Urinary bladder (tissue), 4 donors: ENCODE measurements around the gene DDHD1. TPM values are rescaled to one million over a fixed set of nuclear protein-coding genes. Genes with fewer than 3 reads are reported as not detected.

Source experiments
- DNase-seq: peaks from one replicate; pipeline ENCODE4 v3.0.0-alpha.2; 2015; ENCODE audit errors: extremely low spot score
- H3K27ac ChIP-seq: one replicate; pipeline ENCODE4 v1.5.1; 2013; ENCODE audit warnings: low read depth, mild to moderate bottlenecking, moderate library complexity
- H3K36me3 ChIP-seq: one replicate; pipeline ENCODE4 v1.6.1; 2013; ENCODE audit warnings: mild to moderate bottlenecking, moderate library complexity; ENCODE audit not compliant: insufficient read depth
- H3K4me1 ChIP-seq: one replicate; pipeline ENCODE4 v1.6.1; 2013; ENCODE audit warnings: mild to moderate bottlenecking, moderate library complexity; ENCODE audit not compliant: insufficient read depth
- H3K4me3 ChIP-seq: one replicate; pipeline ENCODE4 v1.5.1; 2013; ENCODE audit warnings: low read depth, low read length
- WGBS: extraction: QIAGEN DNeasy Blood & Tissue Kit; methylation state at CpG from one replicate; pipeline ENCODE4 v1.1.7; 2013; 5-methylcytosine and 5-hydroxymethylcytosine counted together
- polyA plus RNA-seq: library from polyadenylated mRNA; stranded (reverse); fragments of 200-250 nt; gene quantifications from one replicate; pipeline ENCODE4 v1.2.3, GENCODE V29; 2013
- total RNA-seq: library from RNA; depleted of rRNA; stranded (reverse); fragments of >200 nt; gene quantifications from one replicate; pipeline ENCODE4 v1.2.3, GENCODE V29; 2014
- donor health status: healthy with polysubstance abuse.
- donor health status: healthy.

DDHD1 gene
- total and polyA plus RNA-seq, 2 donors: 5.4 to 71.1 TPM

GRCh38 chr14:53043027-53043581 is 110.0 kb downstream of the DDHD1 start:
- 28% methylated on average over 7 of the region's 7 CpGs for WGBS
- H3K27ac ChIP-seq: no peak overlapping the region
- H3K4me1 ChIP-seq: no peaks in the 10 kb centered on the region
- H3K36me3 ChIP-seq: no peaks in the 10 kb centered on the region
- DNase-seq: no peak
- H3K4me3 ChIP-seq: no peak overlapping the region

DNA sequence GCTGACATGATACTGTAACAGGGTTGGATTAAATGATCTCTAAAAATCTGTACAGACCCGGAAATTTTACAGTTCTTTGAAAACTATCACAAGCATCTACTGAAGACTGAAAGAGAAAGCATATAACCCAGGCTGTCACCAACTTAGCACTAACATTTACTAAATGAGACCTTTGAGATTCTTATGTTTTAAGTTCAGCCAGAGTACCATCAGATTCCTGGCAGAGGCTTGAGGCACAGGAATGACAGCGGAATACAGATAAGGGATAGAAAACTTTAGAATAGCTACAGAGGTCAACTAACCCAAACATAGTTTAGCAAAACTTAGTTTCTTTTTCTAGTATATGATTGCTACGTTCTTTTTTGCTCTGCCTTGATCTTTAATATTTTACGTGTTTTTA is 110.6 kb downstream of the DDHD1 start:
- H3K4me1 ChIP-seq: no peaks in the 10 kb centered on the region
- WGBS: 24% methylated on average over 4 of the region's 4 CpGs
- H3K27ac ChIP-seq: no peak overlapping the region
- DNase-seq: no peak
- H3K36me3 ChIP-seq: no peaks in the 10 kb centered on the region
- no peak overlapping the region for H3K4me3 ChIP-seq

- WGBS: 93% methylated on average over 2 of the region's 2 CpGs
- Histone ChIP-seq H3K4me3 (no peak overlapping the region), H3K36me3 (no peaks in the 10 kb centered on the region), H3K4me1 (no peaks in the 10 kb centered on the region), H3K27ac (no peak overlapping the region)
- DNase-seq: no peak
Measured at GRCh38 chr14:53041067-53041466, 112.1 kb downstream of the DDHD1 start.

- DNase-seq: no peak
- H3K4me1 ChIP-seq: no peaks in the 10 kb centered on the region
Measured at GRCh38 chr14:53038629-53039028, 114.5 kb downstream of the DDHD1 start.

GRCh38 chr14:53037016-53037415 is 116.1 kb downstream of the DDHD1 start:
- Histone ChIP-seq H3K4me3 (no peak overlapping the region), H3K4me1 (no peaks in the 10 kb centered on the region), H3K27ac (no peak overlapping the region), H3K36me3 (no peaks in the 10 kb centered on the region)
- DNase-seq: no peak
- 92% methylated on average over 1 of the region's 1 CpG for WGBS

More at GRCh38 chr14:53038629-53039028, 114.5 kb downstream of the DDHD1 start:
- Histone ChIP-seq H3K27ac (no peak overlapping the region), H3K4me3 (no peak overlapping the region), H3K36me3 (no peaks in the 10 kb centered on the region)
- WGBS: 96% methylated on average over 3 of the region's 3 CpGs

DNA sequence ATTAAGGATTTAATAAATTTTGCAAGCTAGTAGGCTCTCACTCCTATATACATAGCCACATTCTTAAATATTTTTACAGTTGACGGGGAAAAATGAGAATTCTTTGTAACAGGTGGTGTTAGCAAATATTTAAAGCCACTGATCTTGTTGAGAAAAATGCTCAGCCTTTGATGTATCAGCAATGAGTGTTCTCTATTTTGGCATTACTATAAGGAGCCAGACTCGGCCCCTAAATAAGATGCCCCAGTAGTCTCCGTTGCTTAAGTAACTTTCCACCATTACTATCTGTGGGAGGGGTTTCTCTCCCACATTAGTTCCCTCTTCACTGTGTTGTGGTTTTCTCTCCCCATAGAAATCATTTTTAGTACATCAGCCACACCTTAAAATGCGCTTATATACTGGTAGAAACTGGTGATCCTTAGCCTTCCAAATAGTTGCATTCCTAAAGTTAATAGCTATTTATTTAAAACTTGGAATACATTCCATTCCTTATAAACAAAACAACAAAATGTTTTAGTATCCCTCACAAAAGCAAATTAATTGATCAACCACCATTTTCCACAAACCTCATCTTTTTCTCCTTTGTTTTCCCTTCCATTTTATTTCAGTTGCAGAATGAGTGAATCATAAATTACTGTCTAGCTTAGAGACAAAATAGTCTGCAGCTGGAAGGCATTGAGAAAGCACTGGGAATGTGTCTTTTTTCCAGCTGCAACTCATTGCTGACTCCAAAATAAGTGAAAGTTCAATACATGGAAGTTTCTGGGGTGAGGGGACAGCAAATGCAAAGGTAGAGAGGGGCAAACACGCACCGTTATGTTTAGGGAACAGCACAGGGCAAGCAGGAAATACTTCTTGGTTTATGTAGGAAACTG is 117.5 kb downstream of the DDHD1 start:
- H3K36me3 ChIP-seq: no peaks in the 10 kb centered on the region
- no peak overlapping the region for H3K27ac ChIP-seq
- no peak overlapping the region for H3K4me3 ChIP-seq
- WGBS: 69% methylated on average over 6 of the region's 6 CpGs
- DNase-seq: no peak
- no peaks in the 10 kb centered on the region for H3K4me1 ChIP-seq

DNA sequence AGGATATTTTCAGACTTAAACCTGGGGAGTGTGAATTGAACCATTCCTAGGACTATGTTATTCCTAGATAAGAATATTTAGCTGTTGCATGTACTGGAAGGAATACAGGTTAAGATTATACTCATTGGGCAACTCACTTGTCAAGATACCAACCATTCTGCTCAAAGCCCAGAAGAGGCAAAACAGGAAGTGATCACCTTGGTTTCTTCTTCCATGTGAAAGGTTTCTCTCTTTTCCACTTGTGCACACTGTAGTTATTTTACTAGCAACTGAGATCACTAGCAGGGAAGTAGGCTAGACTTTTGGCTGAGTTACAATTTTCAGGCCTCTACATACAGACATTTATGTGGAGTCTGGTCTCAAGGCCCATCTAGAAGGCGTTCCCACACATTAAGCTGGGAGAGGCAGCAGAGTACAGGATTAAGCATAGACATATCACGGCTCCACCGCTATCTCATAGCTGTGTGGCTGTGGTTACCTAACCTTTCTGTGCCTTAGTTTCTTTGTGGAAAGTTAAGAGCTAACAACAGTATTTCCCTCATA is 118.4 kb downstream of the DDHD1 start:
- Histone ChIP-seq H3K36me3 (no peaks in the 10 kb centered on the region), H3K27ac (no peak overlapping the region), H3K4me3 (no peak overlapping the region), H3K4me1 (no peaks in the 10 kb centered on the region)
- DNase-seq: no peak
- 72% methylated on average over 3 of the region's 3 CpGs for WGBS

- Histone ChIP-seq H3K4me3 (no peak overlapping the region), H3K36me3 (no peaks in the 10 kb centered on the region), H3K4me1 (no peaks in the 10 kb centered on the region), H3K27ac (no peak overlapping the region)
- DNase-seq: no peak
- WGBS: 87% methylated on average over 3 of the region's 3 CpGs
Measured at GRCh38 chr14:53034036-53034435, 119.1 kb downstream of the DDHD1 start.

GRCh38 chr14:53032838-53033390 is 120.2 kb downstream of the DDHD1 start:
- no peak for DNase-seq
- Histone ChIP-seq H3K4me3 (no peak overlapping the region), H3K4me1 (no peaks in the 10 kb centered on the region), H3K36me3 (no peaks in the 10 kb centered on the region), H3K27ac (no peak overlapping the region)
- WGBS: 38% methylated on average over 1 of the region's 1 CpG

GRCh38 chr14:53032161-53032803 is 120.8 kb downstream of the DDHD1 start:
- DNase-seq: no peak
- Histone ChIP-seq H3K4me3 (no peak overlapping the region), H3K4me1 (no peaks in the 10 kb centered on the region), H3K36me3 (no peaks in the 10 kb centered on the region), H3K27ac (no peak overlapping the region)
- 23% methylated on average over 2 of the region's 2 CpGs for WGBS

DNA sequence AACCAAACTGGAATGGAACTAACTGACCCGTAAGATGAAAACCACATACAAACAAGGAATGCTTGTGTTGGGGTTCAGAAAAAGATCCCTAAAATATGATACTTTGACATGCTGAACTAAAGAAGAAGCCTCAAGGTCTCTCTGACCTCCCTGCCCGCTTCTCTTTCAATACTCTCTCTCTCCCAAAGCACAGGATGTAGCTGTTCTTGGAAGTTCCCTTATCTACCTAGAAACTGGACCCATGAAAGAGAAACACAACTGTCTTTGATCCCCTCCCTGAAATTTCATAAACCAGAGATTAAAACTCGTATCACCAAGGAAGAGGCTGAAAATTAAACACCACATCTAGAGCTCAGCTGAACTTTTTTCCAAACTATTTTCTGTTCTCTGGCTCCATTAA is 125.6 kb downstream of the DDHD1 start:
- DNase-seq: no peak
- no peaks in the 10 kb centered on the region for H3K36me3 ChIP-seq
- H3K27ac ChIP-seq: no peak overlapping the region
- H3K4me1 ChIP-seq: no peaks in the 10 kb centered on the region
- WGBS: 76% methylated on average over 3 of the region's 3 CpGs
- H3K4me3 ChIP-seq: no peak overlapping the region

DNA sequence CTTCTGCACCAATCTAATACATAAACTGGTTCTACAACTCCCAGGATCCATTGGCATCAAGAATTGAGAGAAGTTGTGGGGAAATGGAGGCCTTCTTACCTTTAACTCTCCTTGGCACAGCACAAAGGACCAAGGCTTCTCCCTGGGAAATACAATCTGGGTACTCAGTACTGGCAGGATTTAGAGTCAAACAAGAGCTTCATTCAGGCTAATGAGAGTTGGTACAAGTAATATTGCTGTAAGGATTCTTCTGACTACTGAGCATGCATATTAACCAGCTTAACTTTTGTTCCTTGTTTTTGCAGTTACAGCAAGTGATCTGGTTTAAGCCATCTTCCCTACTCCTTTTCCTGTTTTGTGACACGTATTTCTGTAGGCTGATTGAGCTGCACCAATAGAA is 126.1 kb downstream of the DDHD1 start:
- 42% methylated on average over 1 of the region's 1 CpG for WGBS
- no peak for DNase-seq
- Histone ChIP-seq H3K4me3 (no peak overlapping the region), H3K36me3 (no peaks in the 10 kb centered on the region), H3K27ac (no peak overlapping the region), H3K4me1 (no peaks in the 10 kb centered on the region)

DNA sequence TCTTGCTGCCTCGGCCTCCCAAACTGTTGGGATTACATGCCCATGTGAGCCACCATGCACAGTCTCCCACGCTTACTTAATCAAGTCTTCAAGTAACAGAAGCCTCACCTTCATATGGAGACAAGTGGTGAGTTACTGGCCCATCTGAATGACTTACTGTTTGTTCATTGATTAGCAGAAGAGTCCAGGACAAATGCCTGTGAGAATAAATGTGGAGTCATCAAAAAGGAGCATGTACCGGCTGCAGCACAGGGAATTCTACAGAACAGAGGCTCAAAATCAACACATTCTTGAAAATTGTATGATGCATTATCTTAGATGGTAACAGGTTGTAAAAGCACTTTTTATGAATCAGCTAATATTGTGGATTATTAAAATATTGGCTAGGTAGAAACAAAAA is 129.8 kb downstream of the DDHD1 start:
- Histone ChIP-seq H3K36me3 (no peaks in the 10 kb centered on the region), H3K4me3 (no peak overlapping the region), H3K27ac (no peak overlapping the region), H3K4me1 (no peaks in the 10 kb centered on the region)
- WGBS: 97% methylated on average over 3 of the region's 3 CpGs
- DNase-seq: no peak
